Stimulated activated CD4-positive, alpha-beta T cell treated with anti-CD3 and anti-CD28 coated beads, Interleukin-12 subunit alpha, Interleukin-12 subunit beta, amount 100 ng/mL, for 24 hours (primary cell): Measurements from ENCODE around the gene CNPY1.
A peak's percentile ranks its signal among the peaks of the same experiment; 100 is the strongest.

Experiments used
- DNase-seq, 2 experiments: peaks; one replicate each; pipeline ENCODE4 v3.0.0-alpha.2; 2020; ENCODE audit warnings: low read depth in 2 of 2

CNPY1 gene

DNA sequence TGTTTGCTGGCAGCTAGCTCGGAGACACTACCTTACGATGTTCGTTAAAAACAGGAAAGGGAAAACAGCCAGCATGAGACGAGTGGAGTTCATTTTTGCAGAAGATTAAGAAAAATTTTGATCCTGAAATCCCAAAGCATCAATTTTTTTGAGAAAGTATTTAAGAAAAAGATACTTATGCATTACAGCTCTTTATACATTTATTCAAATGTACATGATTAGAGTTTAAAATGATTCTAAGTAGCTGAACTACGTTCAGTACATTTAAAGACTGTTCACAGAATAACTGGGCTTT is 34.7 kb downstream of the CNPY1 start:
- no peak for DNase-seq

DNA sequence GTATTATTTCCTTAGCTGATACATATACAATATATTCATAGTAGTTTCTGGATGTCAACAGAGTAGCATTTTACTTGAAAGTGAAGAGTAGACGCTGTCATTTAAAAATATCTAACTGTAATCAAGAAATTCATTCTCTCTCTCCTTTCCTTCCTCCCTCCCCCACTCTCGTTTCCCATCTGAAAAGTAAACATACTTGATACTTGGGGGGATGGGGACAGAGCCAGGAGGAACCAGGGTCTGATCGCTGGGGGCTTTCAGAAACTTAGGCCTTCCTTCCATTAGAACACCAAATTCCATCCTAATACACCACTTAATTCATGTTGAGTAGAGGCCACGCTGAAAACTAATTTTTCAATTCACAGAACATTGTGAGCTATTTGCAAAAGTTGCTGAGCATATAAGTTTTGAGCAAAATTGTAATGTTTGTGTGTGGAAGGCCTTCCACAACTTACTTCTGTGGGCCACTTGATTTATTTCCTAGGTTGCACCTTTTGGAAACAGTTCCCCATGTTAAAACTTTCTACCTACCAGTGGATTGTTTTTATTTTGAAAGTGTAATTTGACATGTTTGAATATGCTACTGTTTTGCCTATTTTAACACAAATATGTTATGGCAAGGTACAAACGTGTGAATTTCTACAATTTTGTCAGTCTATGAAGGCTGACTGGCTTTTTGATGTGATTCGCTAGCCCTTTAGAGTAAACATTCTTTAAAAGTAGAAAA is 35.2 kb downstream of the CNPY1 start:
- DNase-seq: no peak

DNA sequence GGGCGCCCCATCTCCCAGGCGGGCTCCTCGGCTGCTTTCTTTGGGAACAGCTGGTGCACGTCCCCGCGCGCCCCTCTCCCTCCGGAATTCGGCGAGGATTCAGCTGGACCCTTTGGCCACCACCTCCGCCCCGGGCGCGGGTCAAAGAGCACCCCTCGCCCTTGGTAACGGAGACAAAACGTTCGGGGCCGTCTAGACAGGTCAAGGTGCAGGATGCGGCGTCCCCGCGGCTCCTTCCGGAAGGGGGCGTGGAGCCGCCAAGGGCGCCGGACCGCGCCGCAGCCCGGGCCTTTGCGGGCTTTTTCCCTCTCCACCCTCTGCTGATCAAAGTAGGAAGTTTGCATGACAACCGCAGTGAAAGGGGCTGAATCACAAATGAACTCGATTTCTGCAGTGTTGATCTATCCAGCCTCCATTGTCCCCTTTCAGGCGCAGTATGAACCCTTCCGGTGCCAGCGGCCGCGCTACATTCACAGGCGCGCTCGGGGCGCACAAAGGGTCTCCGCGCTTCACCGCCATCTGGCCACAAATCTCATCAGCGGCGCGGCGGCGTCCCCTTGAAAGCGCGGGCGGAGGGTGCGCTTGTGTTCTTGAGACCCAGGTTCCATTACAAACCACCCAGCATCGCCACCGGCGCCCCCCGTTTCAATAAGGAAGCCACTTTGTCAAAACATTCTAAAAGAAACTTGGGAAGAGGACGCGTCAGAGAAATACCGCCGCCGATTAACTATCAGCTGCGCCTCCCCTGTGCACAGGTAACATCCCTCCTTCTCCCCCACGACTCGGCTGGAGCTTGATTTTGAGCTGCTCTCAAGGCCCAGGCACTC is 36.4 kb downstream of the CNPY1 start:
- no peak for DNase-seq

DNA sequence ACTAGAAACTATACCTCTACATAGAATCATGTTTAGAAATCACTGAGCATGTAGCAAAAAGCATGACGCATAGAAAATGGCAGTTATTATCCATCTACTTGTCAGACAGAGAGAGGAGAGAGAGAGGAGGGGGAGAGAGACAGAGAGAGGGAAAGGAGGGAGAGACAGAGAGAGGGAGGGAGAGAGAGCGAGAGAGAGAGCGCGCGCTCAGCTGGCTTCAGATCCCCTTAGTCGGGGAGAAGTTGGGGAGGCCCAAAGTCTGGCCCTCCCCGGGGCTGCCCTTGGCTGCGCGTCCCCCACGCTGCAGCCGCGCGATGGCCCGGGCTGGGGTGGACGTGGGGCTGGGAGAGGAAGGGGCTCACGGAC is 37.0 kb downstream of the CNPY1 start:
- no peak for DNase-seq

DNA sequence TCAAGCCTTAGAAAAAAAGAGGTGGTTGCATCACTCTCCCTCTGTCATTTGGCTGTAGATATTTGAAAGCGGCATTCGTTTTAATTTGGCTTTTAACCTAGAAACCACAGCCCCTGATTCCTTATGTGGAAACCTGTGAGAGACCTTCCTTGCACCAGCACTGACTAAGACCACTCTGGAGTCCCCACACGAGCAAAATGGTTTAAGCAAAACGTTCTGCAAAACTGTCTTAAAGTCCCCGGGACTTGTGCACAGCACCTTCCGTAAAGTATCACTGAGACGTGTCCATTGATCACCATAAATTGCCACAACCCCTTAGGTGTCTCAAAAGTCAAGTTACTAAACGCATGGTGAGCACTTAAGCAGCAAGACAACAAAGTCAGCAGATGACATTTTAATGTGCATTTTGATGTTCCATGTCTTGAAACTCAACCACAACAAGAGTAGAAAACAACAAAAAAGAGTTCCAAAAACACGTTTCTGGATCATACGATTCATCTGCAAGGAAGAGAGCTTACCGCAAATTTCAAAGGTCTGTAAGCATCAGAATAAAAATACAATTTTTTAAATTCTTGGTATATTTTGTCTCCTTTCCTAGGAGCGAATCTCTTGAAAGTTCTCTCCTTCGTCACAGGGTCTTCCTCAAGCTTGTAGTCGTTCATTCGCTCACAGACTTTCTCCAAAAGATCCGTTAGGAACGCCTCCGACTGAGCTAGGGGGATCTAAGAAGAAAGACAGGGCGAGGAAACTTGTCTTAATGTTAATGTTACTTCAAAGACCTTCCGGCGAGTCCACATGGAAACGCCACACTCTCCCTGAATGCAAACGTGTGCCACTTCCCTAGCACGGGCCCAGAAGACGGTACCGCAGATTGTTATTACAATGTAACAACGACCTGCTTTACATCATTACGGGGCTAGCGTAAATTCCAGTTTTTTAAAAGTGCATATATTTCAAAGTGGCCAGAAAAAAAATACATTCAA is 37.7 kb downstream of the CNPY1 start:
- DNase-seq: no peak

DNA sequence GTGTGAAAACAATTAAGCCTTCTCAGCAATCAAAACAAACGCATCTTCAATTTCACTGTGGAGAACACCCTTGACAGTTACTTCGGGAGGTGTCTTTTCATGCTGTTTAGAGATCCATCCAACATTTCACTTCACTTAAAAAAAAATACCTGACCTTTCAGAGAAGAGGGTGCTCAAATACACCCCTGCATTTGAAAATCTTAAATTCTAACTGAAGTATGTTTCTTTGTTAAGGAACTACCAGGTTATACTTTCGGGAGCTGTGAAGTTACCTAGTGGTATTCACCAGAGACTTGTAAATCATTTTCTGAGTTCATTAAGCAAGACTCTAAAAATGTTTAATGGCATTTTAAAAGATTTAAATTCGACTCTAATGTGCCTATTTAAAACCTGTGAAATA is 38.8 kb downstream of the CNPY1 start:
- DNase-seq: no peak

DNA sequence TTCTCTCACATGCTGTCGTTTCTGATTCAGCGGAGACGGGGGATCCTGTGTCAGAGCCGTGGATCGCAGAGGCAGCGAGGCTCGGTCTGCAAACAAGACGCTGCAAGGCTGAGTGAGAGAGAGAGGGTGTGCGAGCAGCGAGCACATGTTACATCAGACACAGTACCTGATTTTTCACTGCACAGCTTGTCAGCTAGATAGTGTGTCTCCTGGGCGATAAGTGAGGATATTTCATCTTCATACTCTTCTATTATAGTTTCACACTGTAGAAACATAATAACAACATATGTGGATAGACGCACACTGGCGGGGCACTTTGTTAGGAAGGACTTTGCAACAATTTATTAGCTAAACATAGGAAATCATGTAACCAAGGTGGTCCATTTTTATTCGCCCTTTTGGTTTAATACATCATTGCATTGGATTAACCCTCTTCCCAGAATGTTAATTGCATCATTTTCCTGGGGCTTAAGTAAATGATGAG is 39.5 kb downstream of the CNPY1 start:
- DNase-seq: no peak

DNA sequence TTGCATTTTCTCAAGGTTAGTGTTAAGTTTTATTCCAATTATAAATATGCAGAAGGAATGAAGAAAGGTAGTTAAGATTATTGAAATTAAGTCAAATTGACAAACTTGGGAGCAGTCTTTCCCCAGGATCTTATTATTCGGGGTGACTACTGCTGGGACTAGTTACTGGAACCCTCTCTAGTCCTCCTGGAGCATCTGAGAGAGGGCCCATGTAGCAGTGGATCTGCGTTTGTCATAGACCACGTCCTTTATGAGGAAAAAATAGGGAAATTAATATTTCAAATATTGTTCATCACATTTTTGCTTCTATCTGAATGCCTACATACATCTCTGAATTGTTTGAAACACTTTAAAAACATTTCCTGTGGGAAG is 41.0 kb downstream of the CNPY1 start:
- DNase-seq: no peak

DNA sequence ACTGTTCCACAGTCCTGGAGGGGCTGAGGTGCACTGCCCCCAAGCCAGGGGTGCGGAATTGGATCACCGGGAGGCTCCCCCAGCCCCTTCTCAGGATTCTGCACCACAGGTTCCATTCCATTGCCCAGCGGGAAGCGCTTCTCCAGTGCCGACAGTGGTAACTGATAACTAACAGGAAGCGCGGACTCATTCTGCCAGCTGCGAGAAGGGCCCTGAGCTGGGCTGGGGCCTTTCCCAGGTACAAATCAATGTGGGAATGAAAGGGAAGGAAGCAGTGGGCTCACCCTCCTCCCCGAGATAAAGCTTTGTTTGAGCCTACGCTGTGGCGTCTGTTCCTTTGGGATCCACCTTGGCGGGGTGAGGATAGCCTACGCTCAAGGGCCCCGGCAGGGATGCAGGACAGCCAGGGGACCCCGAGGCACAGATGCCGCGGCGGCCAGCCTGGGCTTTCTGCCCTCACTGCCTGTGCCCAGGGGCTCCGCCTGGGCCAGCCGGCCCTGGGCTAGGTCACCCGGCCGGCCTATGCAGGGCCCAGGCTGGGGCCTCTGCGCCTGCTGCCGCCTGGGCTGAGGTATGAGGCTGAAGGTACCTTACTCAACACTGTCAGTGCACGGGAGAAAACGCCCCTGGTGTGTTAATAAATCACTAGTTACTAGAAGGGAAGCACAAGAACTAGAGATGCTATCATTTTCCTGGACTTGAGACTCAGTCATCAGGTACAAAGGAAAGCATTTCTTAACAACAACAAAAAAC is 49.0 kb downstream of the CNPY1 start:
- no peak for DNase-seq

DNA sequence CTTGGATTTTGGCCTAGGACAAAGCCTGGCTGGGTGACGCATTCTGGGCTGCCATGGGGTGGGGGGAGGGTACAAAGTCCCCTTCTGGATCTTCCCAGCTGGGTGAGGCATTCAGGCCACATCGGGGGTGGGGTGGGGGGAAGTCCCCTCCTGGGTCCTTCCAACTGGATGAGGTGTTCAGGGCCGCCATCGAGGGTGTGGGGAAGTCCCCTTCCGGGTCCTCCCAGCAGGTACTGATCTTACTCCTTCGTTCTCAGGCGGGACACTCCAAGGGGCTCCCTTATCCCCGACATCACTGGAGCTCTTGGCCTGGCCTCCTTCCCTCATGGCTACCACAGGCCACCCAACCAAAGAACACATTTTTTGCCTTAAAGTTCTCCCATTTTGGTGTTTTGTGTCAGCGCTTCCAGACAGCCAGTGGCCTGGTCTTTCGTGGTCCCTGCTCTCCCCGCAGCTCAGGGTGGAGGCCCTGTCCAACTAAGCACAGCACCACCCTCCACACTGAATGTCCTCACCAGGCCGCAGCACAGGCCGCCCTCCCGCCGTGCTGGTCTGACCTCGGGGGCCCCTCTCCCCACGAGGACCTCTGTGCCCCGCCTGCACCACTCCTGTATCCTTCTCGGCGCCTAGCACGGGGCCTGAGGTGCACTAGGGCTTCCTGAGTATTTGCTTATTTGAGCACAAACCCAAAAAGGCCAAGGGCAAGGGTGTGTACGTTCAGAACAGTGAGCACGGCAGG is 49.9 kb downstream of the CNPY1 start:
- no peak for DNase-seq

DNA sequence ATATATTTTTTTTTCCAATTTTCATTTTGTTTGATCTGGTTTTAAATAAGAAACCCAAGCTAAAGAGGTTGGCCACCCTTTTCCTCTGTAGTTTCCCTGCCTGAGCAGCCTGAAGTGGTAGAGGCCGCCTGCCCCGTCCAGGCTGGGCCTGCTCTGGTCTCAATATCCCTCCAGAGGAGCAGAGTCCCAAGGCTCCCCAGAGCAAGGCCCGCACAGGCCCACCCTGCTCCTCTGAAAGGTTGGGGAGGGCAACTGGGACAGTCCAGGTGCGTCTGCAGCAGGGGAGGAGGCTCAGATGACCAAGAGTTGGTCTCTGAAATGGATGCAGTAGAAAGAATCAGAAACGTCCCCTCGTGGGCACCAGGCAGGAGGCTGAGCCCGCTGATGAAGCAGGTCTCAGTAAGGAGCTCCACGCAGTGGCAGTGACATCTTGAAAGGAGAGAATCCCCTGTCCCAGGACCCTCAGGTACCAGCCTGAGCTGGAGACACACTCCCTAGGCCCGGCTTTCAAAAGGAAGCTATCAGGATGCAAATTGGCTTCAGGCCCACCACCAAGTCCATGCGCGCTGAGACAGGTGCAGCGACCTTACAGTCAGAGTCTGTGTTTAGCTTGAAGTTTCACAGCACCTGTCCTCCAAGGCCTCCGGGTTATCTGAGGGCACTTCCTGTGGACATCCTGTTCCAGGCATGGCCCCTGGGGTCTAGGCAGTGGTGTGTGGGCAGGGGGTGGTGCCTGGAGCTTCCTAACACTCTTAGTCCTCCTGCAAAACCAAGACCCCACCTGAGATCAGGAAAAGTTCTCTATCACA is 50.7 kb downstream of the CNPY1 start:
- no peak for DNase-seq

DNA sequence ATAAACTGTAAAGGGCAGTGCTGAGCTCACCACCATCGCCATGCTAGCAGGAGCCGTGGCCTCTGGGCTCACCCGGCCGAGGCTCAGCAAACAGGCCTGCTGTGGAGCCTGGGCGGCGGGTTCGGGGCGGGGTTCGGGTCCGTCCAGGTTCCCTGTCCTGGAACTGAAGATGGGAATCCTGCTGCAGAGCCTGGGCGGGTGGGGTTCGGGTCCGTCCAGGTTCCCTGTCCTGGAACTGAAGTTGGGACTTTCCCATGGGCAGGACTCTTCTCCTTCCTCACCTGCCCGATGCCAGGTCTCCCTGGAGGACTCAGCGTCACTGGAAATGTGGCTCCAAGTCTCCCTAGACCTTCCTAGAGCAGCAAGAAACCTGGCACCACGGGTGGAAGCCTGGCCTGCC is 51.8 kb downstream of the CNPY1 start:
- DNase-seq: no peak

DNA sequence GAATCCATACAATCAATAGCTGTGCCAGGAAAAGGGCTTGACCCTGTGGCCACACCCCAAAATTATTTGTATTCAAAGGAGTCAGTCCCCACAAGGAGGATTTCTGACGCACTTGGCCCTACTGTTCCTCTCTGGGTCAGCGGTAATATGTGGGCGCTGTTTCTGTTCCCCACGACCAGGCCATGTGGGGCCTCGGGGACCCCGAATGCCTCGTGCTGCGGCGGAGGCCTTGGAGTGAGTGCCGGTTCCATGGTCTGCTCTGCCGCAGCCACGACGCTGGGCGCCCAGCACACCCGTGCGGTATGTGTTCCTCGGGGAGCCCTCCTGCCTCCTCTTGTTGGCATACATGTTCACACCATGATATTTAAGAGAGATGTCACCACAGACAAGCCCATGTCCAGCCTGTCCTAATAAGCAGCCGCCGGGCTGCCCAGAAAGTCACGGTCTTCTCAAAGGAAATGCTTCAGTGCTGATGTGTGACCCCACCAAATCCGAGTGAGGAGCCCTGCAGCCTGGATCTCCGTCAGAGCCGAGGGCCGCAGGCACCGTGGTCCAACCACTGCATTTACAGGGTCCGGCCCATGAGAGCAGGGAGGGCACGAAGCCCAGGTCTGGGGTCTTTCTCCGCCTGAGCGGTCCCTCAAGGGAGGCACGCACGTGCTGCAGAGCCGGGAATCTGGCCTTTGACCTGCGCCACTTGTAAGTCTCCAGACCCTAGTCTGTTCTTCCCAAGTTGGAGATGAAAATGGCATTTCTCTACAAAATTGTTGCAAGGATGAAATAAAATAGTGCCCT is 52.4 kb downstream of the CNPY1 start:
- DNase-seq: no peak

DNA sequence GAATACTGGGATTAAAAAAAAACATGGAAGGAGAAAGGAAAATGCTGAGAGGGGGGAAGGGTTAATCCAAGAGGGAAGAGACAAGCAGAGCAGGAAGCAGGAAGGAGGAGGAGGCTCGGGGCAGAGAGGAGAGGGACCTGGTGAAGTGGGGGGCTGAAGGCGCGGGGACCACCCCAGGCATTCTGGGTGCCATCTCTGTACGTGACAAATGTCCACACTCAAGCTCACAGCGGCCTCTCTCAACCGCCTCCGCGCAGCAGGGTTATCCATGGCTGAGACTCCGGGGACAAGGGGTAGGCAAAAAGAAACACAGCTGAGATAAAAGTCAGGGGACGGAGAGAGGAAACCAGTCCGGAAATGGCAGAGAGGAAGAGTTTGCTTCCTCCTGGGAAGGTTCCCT is 54.5 kb downstream of the CNPY1 start:
- no peak for DNase-seq

DNA sequence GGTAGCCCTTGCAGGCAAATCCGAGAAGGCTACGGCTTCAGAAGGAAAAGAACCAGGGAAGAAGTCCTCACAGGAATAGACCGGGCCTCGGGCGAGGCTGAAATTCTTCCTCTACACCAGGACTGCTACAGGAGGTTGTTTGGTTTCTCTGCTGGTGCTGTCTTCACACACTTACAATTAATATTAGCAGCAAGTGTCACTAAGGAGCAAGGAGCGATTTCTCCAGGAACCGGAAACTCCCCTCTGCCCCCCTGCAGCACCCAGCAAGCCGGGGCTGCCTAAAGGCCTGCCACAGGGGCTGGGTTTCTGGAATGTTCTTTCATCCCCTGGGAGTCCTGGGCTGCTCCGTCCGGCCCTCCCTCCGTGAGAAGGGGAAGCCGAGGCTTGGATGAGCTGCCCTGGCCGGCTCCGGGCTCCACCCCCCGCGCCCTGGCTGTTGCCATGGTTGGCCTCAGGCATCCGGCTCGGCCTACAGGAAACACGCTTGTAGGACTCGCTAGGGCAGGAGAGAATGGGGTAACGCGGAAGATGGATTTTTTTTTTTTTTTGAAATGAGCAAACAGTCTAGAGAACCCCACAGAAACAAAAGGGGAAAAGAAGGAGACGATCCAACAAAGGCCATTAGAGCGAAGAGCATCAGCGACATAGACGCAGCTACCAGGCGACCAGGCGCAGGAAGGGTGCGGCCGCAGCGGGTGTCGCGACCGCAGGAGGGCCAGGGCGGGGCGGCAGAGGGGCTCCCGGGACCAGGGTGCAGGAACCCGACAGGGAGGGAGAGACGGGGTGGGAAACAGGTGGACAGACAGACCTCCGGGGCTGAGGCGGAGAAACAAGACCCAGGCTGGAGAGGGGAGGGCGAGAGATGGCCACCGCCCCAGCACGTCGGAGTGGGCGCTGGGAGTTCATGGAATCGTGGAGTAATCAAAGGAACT is 55.4 kb downstream of the CNPY1 start:
- DNase-seq: peak in 1 of 2 experiments; percentile 34

DNA sequence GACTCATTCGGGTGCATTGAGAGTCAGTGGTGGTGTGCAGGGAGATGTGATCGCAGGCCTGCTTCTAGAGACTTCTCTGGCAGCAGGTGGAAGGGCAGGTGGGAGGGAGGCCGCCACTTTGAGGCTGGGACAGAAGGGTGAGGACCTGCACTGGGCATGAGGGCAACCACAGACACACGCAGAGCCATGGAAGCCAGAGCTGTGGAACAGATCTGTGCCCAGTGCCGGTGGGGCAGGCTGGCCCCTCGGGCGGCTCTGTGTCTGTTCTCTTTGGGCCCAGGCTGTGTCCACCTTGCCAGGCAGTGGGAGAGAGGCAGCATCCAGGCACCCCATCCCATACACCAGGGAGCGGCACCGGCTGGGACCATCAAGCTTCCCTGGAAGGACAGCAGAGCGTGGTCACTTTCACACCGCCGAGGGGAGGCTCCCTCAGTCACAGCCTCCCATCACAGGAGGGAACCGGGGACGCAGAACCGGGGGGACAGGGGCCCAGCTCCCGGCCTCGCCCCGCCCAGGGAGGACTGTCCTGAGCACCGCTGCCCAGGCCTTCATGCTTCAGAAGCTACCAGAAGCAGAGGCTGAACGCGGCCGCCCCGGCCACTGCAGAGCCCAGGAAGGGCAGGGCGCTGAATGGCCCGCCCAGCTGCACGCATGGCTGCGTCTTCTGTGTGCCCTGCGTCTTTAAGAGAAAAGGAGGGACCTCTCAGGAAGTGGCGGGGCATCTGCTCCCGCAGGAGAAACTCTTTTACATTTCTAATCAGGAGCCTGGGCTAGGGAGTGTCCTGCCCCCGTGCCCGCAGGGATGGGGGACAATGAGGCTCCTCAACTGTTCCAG is 56.3 kb downstream of the CNPY1 start:
- DNase-seq: no peak

DNA sequence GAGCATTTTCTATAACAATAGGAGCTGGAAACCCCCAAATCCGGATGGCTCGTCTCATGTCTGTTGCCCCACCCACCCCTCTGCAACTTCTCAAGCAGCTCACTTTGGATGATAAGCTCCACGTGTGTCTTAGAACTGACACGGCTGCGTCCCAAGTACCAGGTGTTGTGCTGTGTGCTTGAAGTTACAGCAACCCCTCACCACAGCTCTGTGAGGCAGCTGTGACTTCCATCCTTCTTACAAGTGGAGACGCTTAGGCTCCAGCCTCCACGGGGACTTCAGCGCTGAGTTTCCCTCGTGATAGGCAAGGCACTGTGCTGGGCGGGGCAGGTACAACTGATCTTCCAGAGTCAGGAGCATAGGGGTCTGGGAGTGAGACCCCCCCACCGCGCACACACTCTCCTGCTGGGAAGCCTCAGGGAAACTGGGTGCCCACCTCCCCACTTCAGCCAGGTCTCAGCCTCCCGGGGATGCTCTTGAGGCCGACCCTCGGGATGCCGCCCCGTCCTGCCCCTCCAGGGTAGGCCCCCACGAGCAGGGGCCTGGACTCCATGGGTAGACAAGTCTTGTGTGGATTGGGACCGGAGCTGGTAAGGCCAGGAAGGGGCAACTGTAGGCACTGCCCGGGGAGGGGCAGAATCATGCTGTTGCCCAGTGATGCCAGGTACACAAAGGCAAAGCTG is 57.1 kb downstream of the CNPY1 start:
- no peak for DNase-seq
